BE2C (cell line): ENCODE data around the gene C1QL4.

Experiments
- DNase-seq: peaks from one replicate; pipeline ENCODE4 v3.0.0-alpha.2; 2020
- H3K27me3 ChIP-seq: fragments of 250-450 bp; sonication (Bioruptor Pico); 2 replicates; pipeline ENCODE4 v1.5.1; 2020; ENCODE audit warnings: mild to moderate bottlenecking
- H3K36me3 ChIP-seq: fragments of 250-450 bp; sonication (Bioruptor Pico); 2 replicates; pipeline ENCODE4 v1.5.1; 2020; ENCODE audit warnings: mild to moderate bottlenecking
- H3K4me1 ChIP-seq: fragments of 250-450 bp; sonication (Bioruptor Pico); 2 replicates; pipeline ENCODE4 v1.5.1; 2020
- H3K4me3 ChIP-seq: 2 replicates; pipeline ENCODE4 v1.5.1; 2011; ENCODE audit warnings: low read depth, low read length
- H3K9me3 ChIP-seq: fragments of 250-450 bp; sonication (Bioruptor Pico); 2 replicates; pipeline ENCODE4 v1.5.1; 2020
- CTCF ChIP-seq: IDR thresholded peaks from 2 replicates; pipeline ENCODE4 v1.5.1; 2012; ENCODE audit warnings: mild to moderate bottlenecking, low read depth, low read length

Gene C1QL4

GRCh38 chr12:49298160-49298559 is 38.8 kb downstream of the C1QL4 start:
- DNase-seq: peak; percentile 46
- H3K27me3 ChIP-seq: no peaks in the 10 kb centered on the region
- no peaks in the 10 kb centered on the region for H3K9me3 ChIP-seq
- no peak overlapping the region for H3K4me3 ChIP-seq
- H3K36me3 ChIP-seq: peaks cover 27% of the 10 kb centered on the region
- H3K4me1 ChIP-seq: peaks cover 6% of the 10 kb centered on the region
- TF ChIP-seq CTCF: peak; percentile 34

DNA sequence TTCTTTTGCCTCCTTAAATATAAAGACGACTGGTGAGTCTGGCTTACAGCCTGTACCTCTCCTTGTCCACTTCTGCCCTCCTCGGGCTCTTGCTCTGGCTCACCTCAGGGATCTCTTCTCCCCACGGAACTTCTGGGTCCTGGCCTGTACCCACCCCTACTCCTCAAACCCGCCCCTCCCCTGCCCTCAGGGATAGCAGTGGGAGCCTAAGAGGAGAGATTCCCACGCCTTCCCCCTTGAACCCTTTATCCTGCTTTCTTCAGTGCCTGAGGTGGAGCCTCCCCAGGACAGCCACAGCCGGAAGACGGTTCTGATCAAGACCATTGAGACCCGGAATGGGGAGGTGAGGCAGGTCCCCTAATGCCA is 39.3 kb downstream of the C1QL4 start:
- H3K27me3 ChIP-seq: no peaks in the 10 kb centered on the region
- H3K4me1 ChIP-seq: peaks cover 6% of the 10 kb centered on the region
- H3K9me3 ChIP-seq: no peaks in the 10 kb centered on the region
- H3K4me3 ChIP-seq: no peak overlapping the region
- no peak for TF ChIP-seq CTCF
- DNase-seq: no peak
- H3K36me3 ChIP-seq: peaks cover 27% of the 10 kb centered on the region

DNA sequence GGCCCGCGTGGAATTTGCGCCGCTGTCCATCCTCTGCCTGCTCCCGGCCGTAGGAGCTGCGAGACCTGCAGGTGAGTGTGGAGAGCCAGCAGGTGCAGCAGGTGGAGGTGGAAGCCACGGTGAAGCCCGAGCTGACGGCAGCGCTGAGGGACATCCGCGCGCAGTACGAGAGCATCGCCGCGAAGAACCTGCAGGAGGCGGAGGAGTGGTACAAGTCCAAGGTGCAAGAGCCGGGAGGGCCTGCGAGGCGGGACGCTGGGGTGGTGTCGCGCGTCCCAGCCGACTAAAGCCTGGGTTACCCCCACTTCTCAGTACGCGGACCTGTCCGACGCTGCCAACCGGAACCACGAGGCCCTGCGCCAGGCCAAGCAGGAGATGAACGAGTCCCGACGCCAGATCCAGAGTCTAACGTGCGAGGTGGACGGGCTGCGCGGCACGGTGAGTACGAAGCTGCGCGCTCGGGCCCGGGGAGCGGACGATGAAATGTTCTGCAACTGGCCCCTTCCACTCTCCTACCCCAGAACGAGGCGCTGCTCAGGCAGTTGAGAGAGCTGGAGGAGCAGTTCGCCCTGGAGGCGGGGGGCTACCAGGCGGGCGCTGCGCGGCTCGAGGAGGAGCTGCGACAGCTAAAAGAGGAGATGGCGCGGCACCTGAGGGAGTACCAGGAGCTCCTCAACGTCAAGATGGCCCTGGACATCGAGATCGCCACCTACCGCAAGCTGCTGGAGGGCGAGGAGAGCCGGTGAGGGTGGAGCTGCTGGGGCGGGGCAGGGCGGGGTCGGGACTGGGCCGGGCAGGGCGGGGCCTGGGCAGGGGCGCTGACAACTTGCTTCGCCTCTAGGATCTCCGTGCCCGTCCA is 39.9 kb downstream of the C1QL4 start:
- peak; percentile 48 for DNase-seq
- peaks cover 27% of the 10 kb centered on the region for H3K36me3 ChIP-seq
- H3K27me3 ChIP-seq: no peaks in the 10 kb centered on the region
- peaks cover 6% of the 10 kb centered on the region for H3K4me1 ChIP-seq
- H3K4me3 ChIP-seq: peak overlapping the region; percentile 89
- no peaks in the 10 kb centered on the region for H3K9me3 ChIP-seq
- TF ChIP-seq CTCF: no peak

GRCh38 chr12:49296034-49296835 is 40.8 kb downstream of the C1QL4 start:
- TF ChIP-seq CTCF: peak; percentile 70
- Histone ChIP-seq H3K9me3 (no peaks in the 10 kb centered on the region), H3K36me3 (peaks cover 27% of the 10 kb centered on the region), H3K4me3 (peak overlapping the region; percentile 89), H3K4me1 (peaks cover 3% of the 10 kb centered on the region; the same call in 1 of the 2 replicates), H3K27me3 (no peaks in the 10 kb centered on the region)
- DNase-seq: peak; percentile 67

DNA sequence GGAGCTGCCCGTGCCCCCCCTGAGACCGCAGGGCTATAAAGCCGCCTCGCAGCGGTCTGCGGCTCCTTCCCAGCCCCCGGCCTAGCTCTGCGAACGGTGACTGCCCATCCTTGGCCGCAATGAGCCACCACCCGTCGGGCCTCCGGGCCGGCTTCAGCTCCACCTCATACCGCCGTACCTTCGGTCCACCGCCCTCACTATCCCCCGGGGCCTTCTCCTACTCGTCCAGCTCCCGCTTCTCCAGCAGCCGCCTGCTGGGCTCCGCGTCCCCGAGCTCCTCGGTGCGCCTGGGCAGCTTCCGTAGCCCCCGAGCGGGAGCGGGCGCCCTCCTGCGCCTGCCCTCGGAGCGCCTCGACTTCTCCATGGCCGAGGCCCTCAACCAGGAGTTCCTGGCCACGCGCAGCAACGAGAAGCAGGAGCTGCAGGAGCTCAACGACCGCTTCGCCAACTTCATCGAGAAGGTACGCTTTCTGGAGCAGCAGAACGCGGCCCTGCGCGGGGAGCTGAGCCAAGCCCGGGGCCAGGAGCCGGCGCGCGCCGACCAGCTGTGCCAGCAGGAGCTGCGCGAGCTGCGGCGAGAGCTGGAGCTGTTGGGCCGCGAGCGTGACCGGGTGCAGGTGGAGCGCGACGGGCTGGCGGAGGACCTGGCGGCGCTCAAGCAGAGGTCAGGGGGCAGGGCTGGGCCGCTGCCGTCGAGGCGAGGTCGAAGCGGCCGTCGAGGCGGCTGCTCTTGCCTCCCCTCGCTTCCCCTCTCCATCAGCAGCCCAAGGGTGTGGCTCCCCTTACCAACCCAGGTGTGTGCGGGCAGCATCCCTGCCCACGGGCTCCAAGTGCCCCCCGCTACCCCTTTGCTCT is 41.7 kb downstream of the C1QL4 start, which contains the start of gene PRPH:
TSS of gene PRPH (plus strand) at position 66 of the 855 bp plus-strand sequence. CDS start at position 120, 54 bp downstream.
- DNase-seq: peak; percentile 80
- Histone ChIP-seq H3K9me3 (no peaks in the 10 kb centered on the region), H3K4me1 (peaks cover 3% of the 10 kb centered on the region; the same call in 1 of the 2 replicates), H3K27me3 (no peaks in the 10 kb centered on the region), H3K36me3 (peaks cover 27% of the 10 kb centered on the region), H3K4me3 (peak within 1 kb of the TSS; percentile 89)
- TF ChIP-seq CTCF: peak; percentile 15
